ENCODE measurements around the gene KRT5. TPM values are rescaled to one million over a fixed set of nuclear protein-coding genes. Genes with fewer than 3 reads are reported as not detected.
A peak's percentile ranks its signal among the peaks of the same experiment; 100 is the strongest.
"Not testable (repeated sequence)": the region's sequence is repeated elsewhere in the genome, so short reads cannot be mapped to it uniquely, and the experiment has no call there.

The KRT5 gene
- total RNA-seq, 1 donor: 0.36 TPM

DNA sequence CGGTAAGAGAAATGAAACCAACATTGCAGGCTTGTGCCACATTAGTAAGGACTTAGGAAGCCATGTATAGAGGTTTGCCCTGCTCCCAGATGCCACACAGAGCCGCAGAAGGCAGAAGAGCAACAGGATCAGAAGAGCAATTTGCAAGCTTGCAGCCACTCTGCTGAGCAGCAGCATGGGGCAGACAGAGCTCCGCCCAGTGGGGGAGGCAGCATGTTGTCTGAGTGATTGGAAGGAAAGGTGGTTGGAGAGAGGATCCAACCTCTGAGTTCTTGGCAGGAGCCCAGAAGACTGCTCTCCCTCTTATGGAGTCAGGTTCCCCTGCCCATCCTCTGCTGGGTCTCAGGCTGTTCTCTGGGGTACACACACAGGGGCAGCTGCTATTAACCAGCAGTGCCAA lies 24.8 kb downstream of the KRT5 start:
- Histone ChIP-seq H3K4me3 (ENCODE audit: insufficient read depth, low read length) (no peak overlapping the region), H3K27me3 (ENCODE audit: insufficient read depth, low read length) (peaks cover 10% of the 10 kb centered on the region), H3K27ac (ENCODE audit: low read depth, low read length) (peak overlapping the region; percentile 78), H3K4me1 (ENCODE audit: insufficient read depth, low read length) (peaks cover 54% of the 10 kb centered on the region), H3K36me3 (ENCODE audit: insufficient read depth, low read length) (no peaks in the 10 kb centered on the region), H3K9me3 (ENCODE audit: low read depth, low read length) (no peaks in the 10 kb centered on the region), H3K4me2 (ENCODE audit: insufficient read depth, low read length) (peak overlapping the region; percentile 25), H3K79me2 (ENCODE audit: insufficient read depth, low read length) (no peaks in the 10 kb centered on the region), H4K20me1 (ENCODE audit: insufficient read depth, low read length) (no peaks in the 10 kb centered on the region), H2AFZ (ENCODE audit: low read length) (no peak overlapping the region)
- no peak for TF ChIP-seq CTCF (IDR thresholded peaks at IDR 0.05; ENCODE audit: extremely low read depth, low read depth, low read length)
- DNase-seq (ENCODE audit: insufficient read length, low spot score, missing footprints): no peak

DNA sequence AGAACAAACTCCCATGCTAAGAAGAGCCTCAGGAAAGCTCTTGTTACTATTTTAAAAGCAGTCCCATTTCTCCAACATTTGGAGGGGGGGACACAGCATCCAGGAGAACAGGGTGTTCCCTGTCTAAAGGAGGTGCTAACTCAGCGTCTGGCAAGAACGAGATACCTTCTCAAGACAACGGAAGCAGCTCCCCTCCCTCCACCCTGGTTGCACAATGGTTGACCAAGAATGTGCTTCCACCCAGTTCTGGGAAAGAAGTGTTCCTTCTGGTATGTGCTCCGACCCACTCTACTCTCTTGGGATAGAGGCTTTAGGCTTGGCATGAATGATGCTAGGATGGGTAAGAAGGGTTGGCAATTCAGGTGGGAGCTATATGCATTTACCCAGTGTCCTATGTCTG lies 25.7 kb downstream of the KRT5 start:
- Histone ChIP-seq H3K27me3 (ENCODE audit: insufficient read depth, low read length) (peaks cover 15% of the 10 kb centered on the region), H3K4me2 (ENCODE audit: insufficient read depth, low read length) (peak overlapping the region; percentile 41), H3K36me3 (ENCODE audit: insufficient read depth, low read length) (no peaks in the 10 kb centered on the region), H4K20me1 (ENCODE audit: insufficient read depth, low read length) (no peaks in the 10 kb centered on the region), H2AFZ (ENCODE audit: low read length) (peak overlapping the region; percentile 44), H3K4me1 (ENCODE audit: insufficient read depth, low read length) (peaks cover 45% of the 10 kb centered on the region), H3K9me3 (ENCODE audit: low read depth, low read length) (no peaks in the 10 kb centered on the region), H3K27ac (ENCODE audit: low read depth, low read length) (no peak overlapping the region), H3K4me3 (ENCODE audit: insufficient read depth, low read length) (no peak overlapping the region), H3K79me2 (ENCODE audit: insufficient read depth, low read length) (no peaks in the 10 kb centered on the region)
- no peak for TF ChIP-seq CTCF (IDR thresholded peaks at IDR 0.05; ENCODE audit: extremely low read depth, low read depth, low read length)
- DNase-seq (ENCODE audit: insufficient read length, low spot score, missing footprints): no peak

DNA sequence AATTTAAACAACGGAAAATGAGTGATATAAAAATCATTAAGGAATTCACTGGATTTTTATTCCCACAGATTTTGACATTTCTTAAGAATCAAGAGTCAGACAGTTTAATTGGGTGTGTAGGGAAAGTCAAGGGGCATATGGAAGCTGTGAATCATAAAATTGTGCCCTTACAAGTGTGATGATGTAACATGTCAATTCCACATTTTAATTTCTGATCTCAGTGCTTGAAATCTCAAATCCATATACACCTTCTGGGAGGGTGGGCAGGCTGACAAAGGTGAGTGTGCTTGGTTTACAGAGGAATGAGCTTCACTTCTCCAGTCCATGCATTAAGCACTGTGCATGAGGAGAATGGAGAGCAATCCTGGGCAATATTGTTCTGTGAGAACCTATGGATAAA lies 26.1 kb downstream of the KRT5 start:
- H3K4me3 ChIP-seq (ENCODE audit: insufficient read depth, low read length): no peak overlapping the region
- no peaks in the 10 kb centered on the region for H3K9me3 ChIP-seq (ENCODE audit: low read depth, low read length)
- H4K20me1 ChIP-seq (ENCODE audit: insufficient read depth, low read length): no peaks in the 10 kb centered on the region
- TF ChIP-seq CTCF (IDR thresholded peaks at IDR 0.05; ENCODE audit: extremely low read depth, low read depth, low read length): no peak
- H3K79me2 ChIP-seq (ENCODE audit: insufficient read depth, low read length): no peaks in the 10 kb centered on the region
- peaks cover 19% of the 10 kb centered on the region for H3K27me3 ChIP-seq (ENCODE audit: insufficient read depth, low read length)
- H3K27ac ChIP-seq (ENCODE audit: low read depth, low read length): no peak overlapping the region
- H3K4me2 ChIP-seq (ENCODE audit: insufficient read depth, low read length): peak overlapping the region; percentile 41
- H2AFZ ChIP-seq (ENCODE audit: low read length): no peak overlapping the region
- H3K36me3 ChIP-seq (ENCODE audit: insufficient read depth, low read length): no peaks in the 10 kb centered on the region
- H3K4me1 ChIP-seq (ENCODE audit: insufficient read depth, low read length): peaks cover 42% of the 10 kb centered on the region
- DNase-seq (ENCODE audit: insufficient read length, low spot score, missing footprints): no peak

GRCh38 chr12:52493172-52493571 lies 27.0 kb downstream of the KRT5 start, which contains the start of gene KRT6A:
Gene KRT6A (minus strand): TSS chr12:52493257. CDS start chr12:52493188, 69 bp downstream.
- Histone ChIP-seq H3K79me2 (ENCODE audit: insufficient read depth, low read length) (no peaks in the 10 kb centered on the region), H3K4me1 (ENCODE audit: insufficient read depth, low read length) (peaks cover 40% of the 10 kb centered on the region), H2AFZ (ENCODE audit: low read length) (no peak within 1 kb of the TSS), H3K9me3 (ENCODE audit: low read depth, low read length) (no peaks in the 10 kb centered on the region), H3K36me3 (ENCODE audit: insufficient read depth, low read length) (no peaks in the 10 kb centered on the region), H3K27me3 (ENCODE audit: insufficient read depth, low read length) (peaks cover 27% of the 10 kb centered on the region), H4K20me1 (ENCODE audit: insufficient read depth, low read length) (no peaks in the 10 kb centered on the region), H3K4me2 (ENCODE audit: insufficient read depth, low read length) (no peak within 1 kb of the TSS), H3K4me3 (ENCODE audit: insufficient read depth, low read length) (no peak within 1 kb of the TSS), H3K27ac (ENCODE audit: low read depth, low read length) (no peak within 1 kb of the TSS)
- no peak for DNase-seq (ENCODE audit: insufficient read length, low spot score, missing footprints)
- no peak for TF ChIP-seq CTCF (IDR thresholded peaks at IDR 0.05; ENCODE audit: extremely low read depth, low read depth, low read length)

DNA sequence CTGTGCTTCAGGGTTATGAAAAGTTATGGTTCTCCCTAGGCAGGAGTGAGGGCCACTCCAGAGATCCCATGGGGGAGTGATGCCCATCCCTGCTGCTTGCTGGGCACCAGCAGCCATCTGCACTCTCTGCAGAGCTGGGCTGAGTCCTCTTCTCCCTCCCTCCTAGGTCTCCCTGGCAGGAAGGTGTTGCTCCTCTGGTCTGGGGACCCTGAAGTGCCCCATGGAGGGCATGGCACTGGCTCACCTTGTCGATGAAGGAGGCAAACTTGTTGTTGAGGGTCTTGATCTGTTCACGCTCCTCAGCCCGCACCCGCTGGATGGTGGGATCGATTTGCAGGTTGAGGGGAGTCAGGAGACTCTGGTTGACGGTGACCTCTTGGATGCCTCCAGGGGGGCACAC lies 27.8 kb downstream of the KRT5 start:
- DNase-seq (ENCODE audit: insufficient read length, low spot score, missing footprints); H3K9me3 ChIP-seq (ENCODE audit: low read depth, low read length); H3K4me3 ChIP-seq (ENCODE audit: insufficient read depth, low read length); H4K20me1 ChIP-seq (ENCODE audit: insufficient read depth, low read length); H2AFZ ChIP-seq (ENCODE audit: low read length); H3K36me3 ChIP-seq (ENCODE audit: insufficient read depth, low read length); H3K27ac ChIP-seq (ENCODE audit: low read depth, low read length); H3K79me2 ChIP-seq (ENCODE audit: insufficient read depth, low read length); H3K4me2 ChIP-seq (ENCODE audit: insufficient read depth, low read length): not testable (repeated sequence)
- H3K27me3 ChIP-seq (ENCODE audit: insufficient read depth, low read length): peaks cover 27% of the 10 kb centered on the region
- peaks cover 39% of the 10 kb centered on the region for H3K4me1 ChIP-seq (ENCODE audit: insufficient read depth, low read length)

DNA sequence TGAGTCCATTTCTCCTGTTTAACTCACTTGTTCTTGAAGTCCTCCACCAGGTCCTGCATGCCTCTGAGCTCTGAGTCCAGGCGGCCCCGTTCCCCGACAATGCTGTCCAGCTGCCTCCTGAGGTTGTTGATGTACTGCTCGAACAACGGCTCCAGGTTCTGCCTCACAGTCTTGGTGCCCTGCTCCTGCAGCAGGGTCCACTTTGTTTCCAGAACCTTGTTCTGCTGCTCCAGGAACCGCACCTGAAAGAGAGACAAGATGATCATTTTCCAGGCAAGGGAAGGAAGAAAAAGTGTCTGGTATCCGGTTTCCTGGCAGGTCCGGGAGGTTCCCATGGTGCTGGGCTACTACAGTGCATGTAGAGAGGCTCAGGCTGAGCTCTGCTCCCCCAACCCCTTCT lies 28.7 kb downstream of the KRT5 start:
- not testable (repeated sequence) for H2AFZ ChIP-seq (ENCODE audit: low read length); H4K20me1 ChIP-seq (ENCODE audit: insufficient read depth, low read length)

More for the DNA sequence above, 28.7 kb downstream of the KRT5 start:
- H3K27ac ChIP-seq (ENCODE audit: low read depth, low read length); H3K4me3 ChIP-seq (ENCODE audit: insufficient read depth, low read length); H3K79me2 ChIP-seq (ENCODE audit: insufficient read depth, low read length); H3K4me2 ChIP-seq (ENCODE audit: insufficient read depth, low read length); H3K9me3 ChIP-seq (ENCODE audit: low read depth, low read length); H3K36me3 ChIP-seq (ENCODE audit: insufficient read depth, low read length); DNase-seq (ENCODE audit: insufficient read length, low spot score, missing footprints): not testable (repeated sequence)
- H3K4me1 ChIP-seq (ENCODE audit: insufficient read depth, low read length): peaks cover 30% of the 10 kb centered on the region
- peaks cover 30% of the 10 kb centered on the region for H3K27me3 ChIP-seq (ENCODE audit: insufficient read depth, low read length)
